Hepatocyte (in vitro differentiated cells): Measurements from ENCODE around the gene KCNH3. TPM values are rescaled to one million over a fixed set of nuclear protein-coding genes. Genes with fewer than 3 reads are reported as not detected.

Source experiments
- DNase-seq: peaks from one replicate; pipeline ENCODE4 v3.0.0-alpha.2; 2016; ENCODE audit warnings: low spot score
- H2AFZ ChIP-seq: fragments of 200-600 bp; sonication (generic); 2 replicates; pipeline ENCODE4 v1.6.0; 2016; ENCODE audit warnings: antibody characterized with exemption, mild to moderate bottlenecking
- H3K27ac ChIP-seq: fragments of 200-600 bp; sonication (generic); 2 replicates; pipeline ENCODE4 v1.5.1; 2016; ENCODE audit warnings: mild to moderate bottlenecking
- H3K27me3 ChIP-seq: fragments of 200-600 bp; sonication (generic); 2 replicates; pipeline ENCODE4 v1.6.1; 2016
- H3K36me3 ChIP-seq: fragments of 200-600 bp; sonication (generic); replicated peaks from 2 replicates; pipeline ENCODE4 v1.5.1; 2016; ENCODE audit warnings: low read depth; ENCODE audit not compliant: insufficient read depth
- H3K4me1 ChIP-seq: fragments of 200-600 bp; sonication (generic); 2 replicates; pipeline ENCODE4 v1.5.1; 2016; ENCODE audit warnings: mild to moderate bottlenecking, moderate library complexity; ENCODE audit not compliant: insufficient read depth
- H3K4me2 ChIP-seq: fragments of 200-600 bp; sonication (generic); 2 replicates; pipeline ENCODE4 v1.6.0; 2016
- H3K4me3 ChIP-seq: fragments of 200-600 bp; sonication (generic); 2 replicates; pipeline ENCODE4 v1.5.1; 2016; ENCODE audit warnings: mild to moderate bottlenecking
- H3K79me2 ChIP-seq: fragments of 200-600 bp; sonication (generic); 2 replicates; pipeline ENCODE4 v1.6.0; 2017; ENCODE audit warnings: mild to moderate bottlenecking
- H3K9me2 ChIP-seq: fragments of 200-600 bp; sonication (generic); replicated peaks from 2 replicates; pipeline ENCODE4 v1.6.0; 2017; ENCODE audit warnings: mild to moderate bottlenecking; ENCODE audit not compliant: insufficient read depth
- H3K9me3 ChIP-seq: fragments of 200-600 bp; sonication (generic); 2 replicates; pipeline ENCODE4 v1.5.1; 2016; ENCODE audit warnings: low read depth, mild to moderate bottlenecking
- H4K20me1 ChIP-seq: fragments of 200-600 bp; sonication (generic); 2 replicates; pipeline ENCODE4 v1.6.0; 2016; ENCODE audit warnings: mild to moderate bottlenecking; ENCODE audit not compliant: insufficient read depth, poor library complexity, severe bottlenecking
- CTCF ChIP-seq: fragments of 200-600 bp; sonication (generic); IDR thresholded peaks from 2 replicates; pipeline ENCODE4 v1.5.1; 2016; ENCODE audit warnings: antibody characterized with exemption, mild to moderate bottlenecking; ENCODE audit not compliant: poor library complexity
- EZH2 ChIP-seq: fragments of 200-600 bp; sonication (generic); IDR thresholded peaks from 2 replicates; pipeline ENCODE4 v1.6.1; 2016; ENCODE audit warnings: antibody characterized with exemption, mild to moderate bottlenecking, borderline replicate concordance
- EZH2phosphoT487 ChIP-seq: fragments of 200-600 bp; sonication (generic); IDR thresholded peaks from one replicate; pipeline ENCODE4 v1.6.1; 2018; ENCODE audit warnings: antibody characterized with exemption, mild to moderate bottlenecking, low read depth, moderate library complexity; ENCODE audit not compliant: unreplicated experiment, severe bottlenecking
- WGBS: methylation state at CpG from one replicate; pipeline ENCODE4 v1.1.6; 2016; ENCODE audit warnings: low lambda C conversion rate; ENCODE audit errors: missing lambda C conversion rate; 5-methylcytosine and 5-hydroxymethylcytosine counted together
- polyA plus RNA-seq: library from polyadenylated mRNA; unstranded; fragments of >200 nt; fragmentation: Nextera tagmentation; extraction: Ambion mirVana; gene quantifications from 2 replicates; pipeline ENCODE4 v1.2.1, GENCODE V29; 2016
- total RNA-seq: library from RNA; depleted of rRNA; stranded (reverse); fragments of >200 nt; gene quantifications from 2 replicates; pipeline ENCODE4 v1.2.3, GENCODE V29; 2014

KCNH3 gene
- total and polyA plus RNA-seq, 2 experiments from 2014 or later: 0.30 to 1.1 TPM

GRCh38 chr12:49562233-49562632 is 23.4 kb downstream of the KCNH3 start:
- Histone ChIP-seq H3K4me3 (no peak overlapping the region), H3K79me2 (peaks cover 15% of the 10 kb centered on the region), H2AFZ (no peak overlapping the region), H3K9me2 (no peaks in the 10 kb centered on the region), H3K27me3 (no peaks in the 10 kb centered on the region), H4K20me1 (no peaks in the 10 kb centered on the region), H3K27ac (no peak overlapping the region), H3K4me2 (no peak overlapping the region), H3K9me3 (no peaks in the 10 kb centered on the region), H3K36me3 (no peaks in the 10 kb centered on the region), H3K4me1 (peaks cover 5% of the 10 kb centered on the region)
- WGBS: 91% methylated on average over 6 of the region's 6 CpGs
- no peak for TF ChIP-seq EZH2
- TF ChIP-seq CTCF: no peak
- no peak for TF ChIP-seq EZH2phosphoT487
- DNase-seq: no peak

- TF ChIP-seq CTCF (no peak), EZH2phosphoT487 (no peak), EZH2 (no peak)
- no peaks in the 10 kb centered on the region for H3K36me3 ChIP-seq
These were observed 24.0 kb downstream of the KCNH3 start for GRCh38 chr12:49562831-49563230.

GRCh38 chr12:49563951-49564685 is 25.3 kb downstream of the KCNH3 start:
- Histone ChIP-seq H3K79me2 (peaks cover 25% of the 10 kb centered on the region), H3K4me2 (no peak overlapping the region), H4K20me1 (no peaks in the 10 kb centered on the region), H3K4me1 (peaks cover 5% of the 10 kb centered on the region), H3K4me3 (no peak overlapping the region), H3K27ac (no peak overlapping the region), H2AFZ (no peak overlapping the region), H3K36me3 (no peaks in the 10 kb centered on the region), H3K9me2 (no peaks in the 10 kb centered on the region), H3K9me3 (no peaks in the 10 kb centered on the region), H3K27me3 (no peaks in the 10 kb centered on the region)
- no peak for TF ChIP-seq CTCF
- TF ChIP-seq EZH2: no peak
- TF ChIP-seq EZH2phosphoT487: no peak
- no peak for DNase-seq
- WGBS: 97% methylated on average over 14 of the region's 14 CpGs

More at GRCh38 chr12:49562831-49563230, 24.0 kb downstream of the KCNH3 start:
- H3K4me1 ChIP-seq: peaks cover 5% of the 10 kb centered on the region
- no peak for DNase-seq
- H3K27ac ChIP-seq: no peak overlapping the region
- no peak overlapping the region for H3K4me2 ChIP-seq
- H3K79me2 ChIP-seq: peaks cover 19% of the 10 kb centered on the region
- H4K20me1 ChIP-seq: no peaks in the 10 kb centered on the region
- no peak overlapping the region for H3K4me3 ChIP-seq
- no peak overlapping the region for H2AFZ ChIP-seq
- 94% methylated on average over 6 of the region's 6 CpGs for WGBS
- no peaks in the 10 kb centered on the region for H3K9me2 ChIP-seq
- no peaks in the 10 kb centered on the region for H3K9me3 ChIP-seq
- no peaks in the 10 kb centered on the region for H3K27me3 ChIP-seq
